Esophagus squamous epithelium (tissue), 4 donors: ENCODE results near the gene NCAM1.

Experiments
- POLR2A ChIP-seq, 4 donors: fragments of 450-650 bp; IDR thresholded peaks; one replicate each; pipeline ENCODE4 v1.6.1; 2017; ENCODE audit warnings: antibody characterized with exemption in 4 of 4, mild to moderate bottlenecking in 4 of 4, moderate library complexity in 3 of 4
- TF ChIP-seq, protein P1 (sequence below), 6 experiments: fragments of 450-650 bp in 4 of 6; fragments of 200-600 bp in 2 of 6; sonication (generic) in 2 of 6; IDR thresholded peaks; one replicate each; pipeline ENCODE4 v1.5.1; 2016 to 2019; ENCODE audit warnings: antibody characterized with exemption in 6 of 6, mild to moderate bottlenecking in 4 of 6, moderate library complexity in 4 of 6

- TF ChIP-seq, protein P1, sequence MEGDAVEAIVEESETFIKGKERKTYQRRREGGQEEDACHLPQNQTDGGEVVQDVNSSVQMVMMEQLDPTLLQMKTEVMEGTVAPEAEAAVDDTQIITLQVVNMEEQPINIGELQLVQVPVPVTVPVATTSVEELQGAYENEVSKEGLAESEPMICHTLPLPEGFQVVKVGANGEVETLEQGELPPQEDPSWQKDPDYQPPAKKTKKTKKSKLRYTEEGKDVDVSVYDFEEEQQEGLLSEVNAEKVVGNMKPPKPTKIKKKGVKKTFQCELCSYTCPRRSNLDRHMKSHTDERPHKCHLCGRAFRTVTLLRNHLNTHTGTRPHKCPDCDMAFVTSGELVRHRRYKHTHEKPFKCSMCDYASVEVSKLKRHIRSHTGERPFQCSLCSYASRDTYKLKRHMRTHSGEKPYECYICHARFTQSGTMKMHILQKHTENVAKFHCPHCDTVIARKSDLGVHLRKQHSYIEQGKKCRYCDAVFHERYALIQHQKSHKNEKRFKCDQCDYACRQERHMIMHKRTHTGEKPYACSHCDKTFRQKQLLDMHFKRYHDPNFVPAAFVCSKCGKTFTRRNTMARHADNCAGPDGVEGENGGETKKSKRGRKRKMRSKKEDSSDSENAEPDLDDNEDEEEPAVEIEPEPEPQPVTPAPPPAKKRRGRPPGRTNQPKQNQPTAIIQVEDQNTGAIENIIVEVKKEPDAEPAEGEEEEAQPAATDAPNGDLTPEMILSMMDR (IDR thresholded peaks at IDR 0.05) = no peak
- no peak for TF ChIP-seq POLR2A (IDR thresholded peaks at IDR 0.05)
Observed at GRCh38 chr11:113199866-113200265, 238.6 kb downstream of the NCAM1 start.
